HuH-7 (cell line): ENCODE results near the gene FHL3.
"Not testable (repeated sequence)": the region's sequence is repeated elsewhere in the genome, so short reads cannot be mapped to it uniquely, and the experiment has no call there.

Source experiments
- DNase-seq: peaks from one replicate; pipeline ENCODE4 v3.0.0; 2011; ENCODE audit warnings: low spot score

FHL3 gene

GRCh38 chr1:38034871-38035270 lies 29.6 kb upstream of the FHL3 start:
- no peak for DNase-seq

DNA sequence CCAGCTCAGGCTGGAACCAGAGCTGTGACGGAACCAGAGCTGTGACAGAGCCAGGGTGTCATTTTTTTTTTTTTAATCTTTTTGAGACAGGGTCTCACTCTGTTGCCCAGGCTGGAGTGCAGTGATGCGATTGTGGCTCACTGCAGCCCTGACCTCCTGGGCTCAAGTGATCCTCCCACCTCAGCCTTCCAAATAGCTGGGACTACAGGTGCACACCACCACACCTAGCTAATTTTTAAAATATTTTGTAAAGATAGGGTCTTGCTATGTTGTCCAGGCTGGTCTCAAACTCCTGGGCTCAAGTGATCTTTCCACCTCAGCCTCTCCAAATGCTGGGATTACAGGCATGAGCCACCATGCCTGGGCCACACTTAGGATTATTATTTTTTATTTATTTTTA lies 27.7 kb upstream of the FHL3 start:
- not testable (repeated sequence) for DNase-seq

DNA sequence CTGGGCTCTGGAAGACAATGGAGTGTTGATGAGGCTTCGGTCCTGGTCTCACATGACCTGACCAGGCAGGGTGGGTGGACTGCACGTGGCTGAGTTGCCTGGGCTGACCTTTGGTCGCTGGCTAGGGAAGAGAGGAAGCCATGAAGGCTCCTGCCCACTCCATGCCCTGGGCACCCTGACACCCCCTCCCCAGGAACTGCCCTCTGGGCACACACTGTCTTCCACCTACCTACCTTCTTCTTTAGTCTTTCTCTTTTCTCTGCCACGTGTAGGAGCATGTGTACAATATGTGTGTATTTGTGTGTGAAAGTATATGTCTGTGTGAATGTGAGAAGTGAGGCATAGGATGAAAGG lies 26.2 kb upstream of the FHL3 start:
- no peak for DNase-seq

DNA sequence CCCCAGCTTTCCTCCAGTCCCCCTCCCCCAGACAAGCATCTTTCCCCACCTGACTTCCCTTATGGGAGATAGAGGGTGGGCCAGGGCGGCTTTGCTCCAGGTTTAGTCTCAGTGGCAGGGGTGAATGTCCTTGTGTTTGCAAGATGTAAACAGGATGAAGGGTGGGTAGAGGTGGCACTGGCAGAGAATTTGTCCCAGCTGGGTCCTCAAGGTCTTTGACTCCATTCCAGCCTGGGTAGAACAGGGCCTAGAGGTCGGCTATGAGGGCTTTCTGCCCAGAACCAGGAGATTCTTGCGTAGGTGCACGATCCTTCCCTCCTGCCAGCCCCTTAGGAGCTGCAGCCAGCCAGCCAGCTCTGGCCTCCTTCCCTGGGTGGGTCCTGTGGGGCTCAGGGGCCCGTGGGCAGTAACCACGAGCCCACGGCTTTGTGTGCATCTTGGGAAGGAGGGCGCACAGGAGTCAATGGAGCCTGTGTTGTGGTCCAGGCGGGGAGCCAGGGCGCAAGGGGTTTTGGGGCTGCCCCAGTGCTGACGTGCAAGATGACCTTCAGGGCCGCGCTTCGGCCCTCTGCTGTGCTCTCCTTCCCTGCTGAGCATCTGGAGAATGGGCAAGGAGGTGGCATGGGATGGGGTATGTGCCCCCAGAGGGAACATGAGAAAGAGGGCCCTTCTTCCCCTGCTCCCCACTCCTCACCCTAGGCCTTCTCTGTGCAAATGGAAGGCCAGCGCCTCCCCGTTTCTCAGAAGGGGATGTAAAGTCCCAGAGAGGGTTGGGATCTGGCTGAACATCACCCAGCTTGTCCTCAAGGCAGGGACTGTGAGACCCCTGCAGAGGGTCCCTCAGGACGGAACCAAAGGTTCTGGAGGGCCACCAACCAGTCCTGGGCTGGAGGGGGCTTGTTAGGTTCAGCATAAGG lies 25.5 kb upstream of the FHL3 start:
- DNase-seq, result no peak

DNA sequence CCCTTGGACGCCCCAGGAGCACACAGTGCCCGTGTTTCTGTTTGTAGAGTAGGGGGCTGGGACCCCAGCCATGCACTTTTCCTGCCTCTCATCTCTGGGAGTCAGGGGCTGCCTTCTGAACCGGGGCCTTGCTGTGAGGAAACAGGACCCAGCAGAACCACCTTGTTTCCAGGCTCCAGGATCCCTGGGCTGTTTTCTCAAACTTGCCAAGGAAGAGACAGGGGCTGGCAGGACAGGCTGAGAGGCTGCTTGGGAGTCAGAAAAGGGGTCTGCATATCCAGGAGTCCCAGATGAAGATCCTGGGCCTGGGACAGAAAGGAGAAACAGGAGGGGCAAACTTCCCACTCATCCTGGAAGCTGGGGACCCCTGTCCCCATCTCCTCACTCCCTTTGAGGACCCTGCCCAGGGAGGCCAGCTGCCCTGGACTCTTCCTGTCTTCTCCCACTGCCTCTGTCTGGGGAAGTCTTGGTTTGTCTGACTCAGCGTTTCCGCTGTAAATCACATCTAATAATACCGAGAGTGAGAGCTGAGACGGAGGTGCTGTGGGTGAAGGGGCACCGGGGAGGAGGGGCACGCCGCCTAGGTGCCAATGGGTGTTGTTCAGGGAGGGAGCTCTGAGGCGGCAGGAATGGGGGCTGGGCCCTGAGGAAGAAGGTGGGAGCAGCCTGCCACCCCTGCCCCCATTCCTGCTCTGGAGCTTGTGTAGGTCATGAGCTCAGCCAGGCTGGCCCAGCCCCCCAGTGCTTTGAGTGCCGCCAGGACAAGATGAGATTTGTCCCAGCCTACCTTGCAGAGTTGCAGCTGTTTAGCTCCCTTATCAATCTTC lies 24.6 kb upstream of the FHL3 start:
- DNase-seq, result no peak

DNA sequence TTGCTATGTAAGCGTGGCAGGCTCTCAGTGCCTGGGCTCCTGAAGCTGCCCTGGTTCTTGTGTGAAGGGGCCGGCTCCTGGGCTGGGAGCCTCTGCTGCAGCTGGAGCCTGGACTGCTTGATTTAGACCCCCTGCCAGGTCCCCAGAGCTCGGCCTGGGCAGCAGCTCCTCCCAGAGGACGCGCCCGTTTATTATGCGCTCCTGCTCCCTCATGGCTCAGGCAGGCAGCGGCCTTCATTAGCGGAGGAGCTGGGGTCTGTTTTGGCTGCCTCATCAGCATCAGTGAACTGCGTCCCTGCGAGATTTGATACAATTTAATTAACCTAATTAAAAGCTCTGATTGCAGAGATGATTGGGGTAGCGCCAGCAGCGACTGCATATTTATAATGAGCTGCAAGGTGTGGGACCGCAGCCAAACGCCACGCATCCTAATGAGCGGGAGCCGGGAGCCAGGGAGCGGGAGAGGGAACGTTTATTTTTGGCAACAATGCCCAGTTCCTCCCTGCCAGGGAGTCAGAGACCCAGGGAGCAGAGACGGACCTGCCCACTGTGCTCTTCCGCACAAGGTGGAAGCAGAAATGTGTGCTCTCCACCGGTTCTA lies 23.9 kb upstream of the FHL3 start:
- DNase-seq, result no peak

DNA sequence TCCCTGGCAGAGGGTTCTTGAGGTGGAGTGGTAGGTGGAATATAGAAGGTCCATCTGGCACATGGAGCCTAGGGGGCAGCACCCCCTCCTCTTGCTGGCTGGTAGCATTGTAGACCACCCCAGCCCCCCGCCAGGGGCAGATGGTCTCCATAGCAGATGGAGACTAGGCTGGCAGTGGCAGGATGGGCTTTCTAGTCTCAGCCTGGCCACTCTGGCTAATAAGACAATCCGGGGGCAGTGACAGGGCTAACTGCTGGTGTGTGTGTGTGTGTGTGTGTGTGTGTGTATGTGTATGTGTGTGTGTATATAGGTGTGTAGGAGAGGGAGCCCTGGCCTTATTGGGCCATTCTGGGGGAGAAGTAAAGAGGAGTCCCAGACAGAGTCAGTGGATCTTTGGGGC lies 23.4 kb upstream of the FHL3 start:
- no peak for DNase-seq

DNA sequence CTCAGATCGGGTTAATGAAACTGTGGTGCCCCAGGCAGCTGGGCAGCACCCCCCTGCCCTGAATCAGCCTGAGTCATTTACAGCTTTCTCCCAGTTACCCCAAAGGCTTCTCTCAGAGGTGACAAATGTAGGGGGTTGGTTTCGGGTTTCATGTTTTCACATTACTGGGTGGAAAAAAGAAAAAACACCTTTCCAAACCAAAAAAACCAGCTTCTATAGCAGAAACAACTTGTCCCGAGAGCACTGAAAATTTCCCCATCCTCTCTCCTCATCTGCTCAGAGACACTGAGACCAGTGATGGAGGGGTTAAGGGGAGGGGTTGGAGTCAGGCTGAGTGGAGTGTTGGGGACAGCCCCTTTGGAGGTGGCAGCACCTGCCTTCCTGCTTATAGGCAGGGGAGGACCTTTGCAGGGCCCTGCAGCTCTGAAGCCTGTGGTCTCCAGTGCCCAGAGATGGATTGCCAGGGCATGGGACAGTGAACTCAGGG lies 22.8 kb upstream of the FHL3 start:
- no peak for DNase-seq

GRCh38 chr1:38027201-38028104 lies 22.1 kb upstream of the FHL3 start:
- DNase-seq, result no peak

DNA sequence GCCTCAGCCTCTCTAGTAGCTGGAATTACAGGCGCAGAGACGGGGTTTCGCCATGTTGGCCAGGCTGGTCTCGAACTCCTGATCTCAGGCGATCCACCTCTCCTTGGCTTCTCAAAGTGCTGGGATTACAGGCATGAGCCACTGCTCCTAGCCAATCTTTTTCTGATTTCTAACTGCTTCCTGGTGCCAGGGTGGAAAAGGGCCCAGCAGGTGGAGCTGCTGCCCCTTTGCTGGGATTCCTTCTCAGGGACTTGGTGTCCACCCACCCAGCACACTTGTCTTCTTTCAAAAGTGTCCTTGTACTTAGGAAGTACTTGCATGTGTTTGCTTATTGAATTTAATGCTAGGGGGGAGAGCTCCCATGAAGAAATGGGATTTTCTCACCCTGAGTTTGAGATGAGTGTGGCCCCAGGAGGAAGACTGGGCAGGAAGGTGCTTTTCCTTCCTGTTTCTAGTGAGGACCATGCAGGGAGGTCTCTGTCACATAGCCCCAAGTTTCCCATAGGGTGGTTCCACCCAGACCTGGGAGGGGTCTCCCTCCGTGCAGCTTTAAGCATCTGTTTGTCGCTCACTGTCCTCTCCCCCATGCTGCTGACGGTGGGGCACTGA lies 21.4 kb upstream of the FHL3 start:
- DNase-seq, result peak; percentile 66

DNA sequence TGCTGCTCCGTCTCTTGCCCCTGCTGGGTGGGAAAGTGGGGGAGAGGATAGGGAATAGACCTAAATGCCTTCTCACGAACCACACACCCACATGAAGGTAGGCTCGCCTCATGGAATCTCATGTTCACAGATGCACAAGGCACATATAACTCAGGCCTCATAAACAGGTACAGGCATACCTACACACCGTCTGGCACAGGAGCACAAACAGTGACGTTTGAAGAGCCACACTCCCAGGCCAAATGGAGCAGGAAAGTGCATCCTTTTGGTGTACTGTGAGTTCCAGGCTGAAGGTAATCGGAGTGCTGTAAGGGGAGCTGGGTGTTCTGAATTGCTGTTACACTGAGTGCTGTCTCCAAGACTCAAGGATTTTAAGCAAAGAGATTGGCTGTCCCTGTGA lies 20.4 kb upstream of the FHL3 start:
- no peak for DNase-seq

GRCh38 chr1:38025233-38025632 lies 19.9 kb upstream of the FHL3 start:
- no peak for DNase-seq

DNA sequence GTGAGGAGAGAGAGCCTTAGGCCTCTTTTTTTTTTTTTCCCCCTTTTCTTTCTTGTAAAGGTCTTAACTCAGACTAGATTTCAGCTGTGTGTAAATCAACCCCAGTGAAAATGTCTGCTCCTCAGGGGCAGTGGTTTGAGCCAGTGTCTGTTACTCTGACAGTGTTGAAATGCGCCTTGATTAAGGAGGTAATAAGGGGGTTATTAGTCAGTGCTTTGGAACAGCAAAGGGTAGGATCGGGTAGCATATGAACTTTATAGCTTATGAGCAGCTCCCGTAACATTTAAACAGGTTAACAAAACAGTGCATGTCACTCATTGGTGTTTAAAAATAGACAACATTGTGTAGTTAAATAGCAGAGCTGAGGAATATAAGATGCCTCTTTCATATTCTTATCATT lies 17.5 kb upstream of the FHL3 start:
- DNase-seq, result no peak

DNA sequence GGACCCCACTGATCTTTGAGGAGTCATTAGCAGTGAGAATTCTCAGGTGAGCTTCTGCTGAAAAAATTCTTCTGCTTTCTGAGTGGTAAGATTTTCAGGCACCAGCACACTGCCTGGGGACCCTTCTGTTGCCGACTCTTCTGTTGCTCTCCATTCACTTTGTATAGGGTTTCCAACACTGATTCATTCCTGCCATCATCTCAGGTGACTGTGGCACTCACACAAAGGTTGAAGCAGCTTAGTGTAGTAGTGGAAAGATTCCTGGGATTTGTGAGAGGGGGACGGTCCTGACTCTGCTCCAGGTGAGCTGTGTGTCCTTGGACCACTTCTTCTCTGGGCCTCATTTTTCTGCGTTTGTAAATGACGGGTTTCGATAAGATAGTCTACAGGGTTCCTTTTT lies 16.7 kb upstream of the FHL3 start:
- DNase-seq, result no peak

DNA sequence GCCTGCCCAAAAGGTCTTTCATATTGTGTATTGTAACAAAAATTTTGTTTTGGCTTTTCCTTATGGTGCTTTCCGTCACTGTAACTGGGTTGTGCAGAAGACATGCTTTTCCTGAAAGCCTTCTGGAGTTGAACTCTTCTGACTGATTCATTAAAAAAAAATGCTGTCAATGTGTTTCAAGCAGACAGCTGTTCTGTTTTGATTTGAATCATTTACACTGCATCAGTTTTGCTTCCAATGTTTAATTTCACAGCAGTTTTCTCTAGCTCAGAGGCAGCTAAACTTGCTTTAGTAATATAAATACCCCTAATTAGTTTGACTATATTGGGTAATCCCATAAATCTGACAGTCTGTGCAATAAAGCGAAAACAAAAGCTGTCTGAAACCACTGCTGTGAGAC lies 15.1 kb upstream of the FHL3 start:
- DNase-seq, result no peak

GRCh38 chr1:38018864-38019343 lies 13.6 kb upstream of the FHL3 start:
- DNase-seq, result no peak

- no peak for DNase-seq
Observed at GRCh38 chr1:38015978-38016725, 10.8 kb upstream of the FHL3 start.

DNA sequence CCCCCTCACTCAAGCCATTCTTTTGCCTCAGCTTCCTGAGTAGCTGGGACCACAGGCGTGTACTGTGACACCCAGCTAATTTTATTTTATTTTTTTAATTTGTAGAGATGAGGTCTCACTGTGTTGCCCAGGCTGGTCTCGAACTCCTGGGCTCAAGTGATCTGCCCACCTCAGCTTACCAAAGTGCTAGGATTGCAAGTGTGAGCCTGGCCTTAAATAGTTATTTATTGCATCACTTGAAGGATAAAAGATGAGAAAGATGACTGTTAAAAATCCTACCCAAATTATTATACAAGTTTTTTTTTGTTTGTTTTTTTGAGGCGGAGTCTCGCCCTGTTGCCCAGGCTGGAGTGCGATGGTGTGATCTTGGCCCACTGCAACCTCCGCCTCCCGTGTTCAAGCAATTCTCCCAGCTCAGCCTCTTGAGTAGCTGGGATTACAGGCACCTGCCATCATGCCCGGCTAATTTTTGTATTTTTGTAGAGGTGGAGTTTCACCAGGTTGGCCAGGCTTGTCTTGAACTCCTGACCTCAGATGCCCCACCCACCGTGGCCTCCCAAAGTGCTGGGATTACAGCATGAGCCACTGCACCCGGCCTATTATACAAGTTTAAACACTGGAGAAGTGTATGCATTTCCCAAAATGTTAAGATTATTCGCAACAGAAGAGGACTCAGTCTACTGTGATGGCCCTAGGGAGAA lies 9.6 kb upstream of the FHL3 start:
- DNase-seq, result no peak

DNA sequence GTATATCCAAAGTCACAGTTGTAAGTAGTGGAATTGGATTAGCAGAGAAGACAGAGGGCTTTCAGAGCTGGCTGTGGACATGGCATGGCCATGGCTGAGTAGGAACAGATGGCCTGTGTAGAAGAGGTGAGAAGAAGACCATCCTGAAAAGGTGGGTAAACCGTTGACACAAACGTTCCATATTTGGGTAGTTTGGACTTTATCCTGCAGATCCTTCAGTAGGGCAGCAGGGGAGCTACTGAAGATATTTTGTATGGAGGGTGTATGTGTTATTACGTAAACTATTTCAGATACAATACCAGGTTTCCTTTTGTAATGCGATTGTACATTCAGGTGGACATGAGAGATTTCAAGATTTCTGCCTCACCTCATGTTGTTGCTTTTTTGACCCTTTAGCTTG lies 8.9 kb upstream of the FHL3 start:
- no peak for DNase-seq

DNA sequence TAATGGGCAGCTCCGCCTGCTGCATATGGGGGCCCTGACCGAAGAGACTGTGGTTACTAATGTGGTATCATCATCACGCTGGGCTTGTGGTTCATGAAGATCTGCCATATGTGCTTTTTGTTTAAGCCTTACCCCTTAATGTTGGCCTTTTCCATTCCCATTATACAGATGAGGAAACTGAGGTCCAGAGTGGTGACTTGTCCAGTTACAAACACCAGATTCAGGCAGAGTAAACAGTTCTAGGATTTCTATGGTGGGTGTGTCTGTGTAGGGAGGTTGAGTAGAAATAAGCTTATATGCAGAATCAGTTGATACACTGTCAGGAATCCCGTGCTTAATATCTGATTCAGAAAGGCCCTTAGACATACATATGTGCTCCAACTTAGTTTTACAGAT lies 7.9 kb upstream of the FHL3 start:
- DNase-seq, result no peak
